ENCODE data around the gene PAEP.

GRCh38 chr9:135608294-135608998 lies 46.9 kb downstream of the PAEP start:
- TF ChIP-seq CTCF (IDR thresholded peaks at IDR 0.05): no peak
- no peak for TF ChIP-seq POLR2A (IDR thresholded peaks at IDR 0.05)

All from body of pancreas (tissue), 4 donors.